ENCODE data around the gene TAS1R1.

DNA sequence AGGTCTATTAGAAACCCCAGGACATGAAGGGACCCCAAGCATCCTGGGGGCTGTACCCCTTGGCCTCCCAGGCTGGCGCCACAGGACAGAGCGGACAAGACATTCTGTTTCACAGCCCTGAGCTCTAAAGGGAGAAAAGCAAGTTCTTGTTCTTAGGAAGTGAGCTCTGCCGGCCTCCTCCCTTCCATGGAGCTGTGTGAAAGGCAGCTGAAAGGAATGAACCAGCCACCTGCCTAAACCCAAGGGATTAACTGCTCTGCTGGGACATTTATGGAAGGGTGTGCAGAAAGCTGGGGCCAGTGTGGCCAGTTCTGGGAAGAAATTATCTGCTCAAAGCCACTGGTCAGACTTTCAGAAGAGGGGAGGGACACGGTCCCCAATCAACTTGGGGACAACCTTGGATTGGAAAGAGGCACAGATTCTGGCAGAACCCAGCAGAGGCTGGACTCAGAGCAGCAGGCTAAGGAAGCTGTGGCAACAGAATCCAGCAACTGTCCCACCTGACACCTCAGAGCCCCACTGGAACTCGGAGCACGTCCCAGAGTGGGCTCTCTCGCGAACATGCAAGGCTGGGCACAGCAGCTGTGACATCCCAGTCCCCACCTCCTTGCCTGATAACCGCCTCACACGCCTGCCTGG lies 45.4 kb downstream of the TAS1R1 start:
- TF ChIP-seq, protein P1, sequence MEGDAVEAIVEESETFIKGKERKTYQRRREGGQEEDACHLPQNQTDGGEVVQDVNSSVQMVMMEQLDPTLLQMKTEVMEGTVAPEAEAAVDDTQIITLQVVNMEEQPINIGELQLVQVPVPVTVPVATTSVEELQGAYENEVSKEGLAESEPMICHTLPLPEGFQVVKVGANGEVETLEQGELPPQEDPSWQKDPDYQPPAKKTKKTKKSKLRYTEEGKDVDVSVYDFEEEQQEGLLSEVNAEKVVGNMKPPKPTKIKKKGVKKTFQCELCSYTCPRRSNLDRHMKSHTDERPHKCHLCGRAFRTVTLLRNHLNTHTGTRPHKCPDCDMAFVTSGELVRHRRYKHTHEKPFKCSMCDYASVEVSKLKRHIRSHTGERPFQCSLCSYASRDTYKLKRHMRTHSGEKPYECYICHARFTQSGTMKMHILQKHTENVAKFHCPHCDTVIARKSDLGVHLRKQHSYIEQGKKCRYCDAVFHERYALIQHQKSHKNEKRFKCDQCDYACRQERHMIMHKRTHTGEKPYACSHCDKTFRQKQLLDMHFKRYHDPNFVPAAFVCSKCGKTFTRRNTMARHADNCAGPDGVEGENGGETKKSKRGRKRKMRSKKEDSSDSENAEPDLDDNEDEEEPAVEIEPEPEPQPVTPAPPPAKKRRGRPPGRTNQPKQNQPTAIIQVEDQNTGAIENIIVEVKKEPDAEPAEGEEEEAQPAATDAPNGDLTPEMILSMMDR (conservative IDR thresholded peaks at IDR 0.05; ENCODE audit: low read depth in 2 of 2) = no peak
- TF ChIP-seq POLR2AphosphoS5 (IDR thresholded peaks at IDR 0.05; ENCODE audit: low read depth) = no peak
- TF ChIP-seq ZNF331 (CRISPR knock-in tag; IDR thresholded peaks at IDR 0.05; ENCODE audit: low read depth) = no peak
- no peak for TF ChIP-seq EZH2phosphoT487 (IDR thresholded peaks at IDR 0.05; ENCODE audit: unreplicated experiment)
- TF ChIP-seq CREB1 (CRISPR knock-in tag; IDR thresholded peaks at IDR 0.05; ENCODE audit: low read depth) = no peak
- TF ChIP-seq REST (IDR thresholded peaks at IDR 0.05; ENCODE audit: unreplicated experiment) = no peak
- no peak for TF ChIP-seq JUNB (IDR thresholded peaks at IDR 0.05; ENCODE audit: unreplicated experiment)
- TF ChIP-seq EZH2 (IDR thresholded peaks at IDR 0.05; ENCODE audit: low read depth, unreplicated experiment) = no peak
- TF ChIP-seq STAT1 (IDR thresholded peaks at IDR 0.05; ENCODE audit: unreplicated experiment) = no peak
- no peak for TF ChIP-seq ZNF462 (CRISPR knock-in tag; IDR thresholded peaks at IDR 0.05)
